Rectal smooth muscle tissue (tissue), 1 donor: Measurements from ENCODE around the gene ZNRD2.

Source experiments
- H3K27ac ChIP-seq: one replicate; pipeline ENCODE4 v1.7.0; 2013; ENCODE audit warnings: low read depth, low read length, inconsistent platforms
- H3K27me3 ChIP-seq: one replicate; pipeline ENCODE4 v1.7.0; 2013; ENCODE audit warnings: low read length; ENCODE audit not compliant: control insufficient read depth, insufficient read depth
- H3K36me3 ChIP-seq: one replicate; pipeline ENCODE4 v1.7.0; 2013; ENCODE audit warnings: low read length; ENCODE audit not compliant: control insufficient read depth, insufficient read depth
- H3K4me1 ChIP-seq: one replicate; pipeline ENCODE4 v1.7.0; 2013; ENCODE audit warnings: low read length; ENCODE audit not compliant: control insufficient read depth, insufficient read depth
- H3K4me3 ChIP-seq: one replicate; pipeline ENCODE4 v1.7.0; 2013; ENCODE audit warnings: low read length
- H3K9ac ChIP-seq: one replicate; pipeline ENCODE4 v1.7.0; 2013; ENCODE audit warnings: low read length

The ZNRD2 gene

GRCh38 chr11:65609229-65609628 lies 39.0 kb downstream of the ZNRD2 start:
- no peak overlapping the region for H3K4me3 ChIP-seq
- peaks cover 28% of the 10 kb centered on the region for H3K36me3 ChIP-seq
- peaks cover 12% of the 10 kb centered on the region for H3K4me1 ChIP-seq
- no peak overlapping the region for H3K9ac ChIP-seq
- H3K27ac ChIP-seq, result no peak overlapping the region
- H3K27me3 ChIP-seq, result no peaks in the 10 kb centered on the region

DNA sequence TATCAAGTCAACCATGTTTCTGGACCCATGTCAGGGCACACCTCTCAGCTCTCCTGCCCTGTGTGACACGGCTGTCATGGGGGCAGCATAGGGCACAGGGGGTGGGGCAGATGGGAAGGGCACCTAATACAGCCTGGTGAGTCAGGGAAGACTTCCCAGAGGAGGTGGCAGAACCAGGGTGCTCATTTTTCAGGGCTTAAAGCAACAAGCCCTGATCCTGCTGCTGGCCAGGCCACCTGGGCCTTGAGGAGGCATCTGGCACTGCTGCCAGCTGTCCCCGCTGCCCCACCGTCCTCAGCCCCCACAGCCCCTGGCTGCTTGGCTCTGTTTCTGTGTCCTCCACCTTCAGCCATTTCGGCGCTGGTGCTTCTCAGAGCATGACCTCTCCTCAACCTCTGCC lies 39.4 kb downstream of the ZNRD2 start:
- Histone ChIP-seq H3K4me3 (no peak overlapping the region), H3K4me1 (peaks cover 12% of the 10 kb centered on the region), H3K9ac (no peak overlapping the region), H3K27me3 (no peaks in the 10 kb centered on the region), H3K36me3 (peaks cover 24% of the 10 kb centered on the region), H3K27ac (no peak overlapping the region)

- Histone ChIP-seq H3K36me3 (peaks cover 17% of the 10 kb centered on the region), H3K27ac (no peak overlapping the region), H3K9ac (no peak overlapping the region)
These were observed 40.1 kb downstream of the ZNRD2 start for GRCh38 chr11:65610404-65610803.

DNA sequence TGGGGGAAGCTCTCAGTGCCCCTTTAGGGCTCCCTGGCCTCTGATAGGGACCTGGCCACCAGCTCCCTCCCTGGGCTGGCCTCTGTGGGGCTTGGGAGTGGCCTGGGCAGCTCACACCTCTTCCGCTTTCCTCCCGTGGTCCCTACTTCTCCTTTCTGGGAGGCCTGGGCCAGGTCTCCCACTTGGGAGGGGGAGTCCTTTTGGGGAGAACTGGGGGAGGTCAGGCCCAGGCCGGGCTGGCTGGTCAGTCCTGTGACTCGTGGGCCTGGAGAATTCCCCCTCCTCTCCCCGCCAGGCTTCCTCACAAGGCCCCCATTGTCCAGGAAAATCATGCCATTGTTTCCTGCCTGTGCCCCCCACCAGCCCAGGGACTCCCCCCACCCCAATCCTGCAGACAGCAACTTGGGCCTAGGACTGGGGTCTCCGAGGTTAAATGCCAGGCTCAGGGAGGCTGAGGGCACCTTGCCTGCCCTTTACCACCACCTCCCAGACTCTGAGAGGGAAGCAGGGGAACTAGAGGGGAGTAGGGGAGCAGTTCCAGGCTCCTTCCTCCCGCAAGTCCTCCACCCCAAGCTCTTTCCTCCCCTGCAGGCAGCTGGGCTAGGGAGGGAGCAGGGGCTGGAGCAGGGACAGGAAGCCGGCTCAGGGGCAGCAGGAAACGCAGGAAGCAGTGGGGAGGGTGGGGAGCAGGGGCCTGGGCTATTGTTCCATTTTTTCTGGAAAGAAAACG lies 40.9 kb downstream of the ZNRD2 start:
- Histone ChIP-seq H3K27me3 (no peaks in the 10 kb centered on the region), H3K36me3 (peaks cover 13% of the 10 kb centered on the region), H3K9ac (no peak overlapping the region), H3K4me3 (peak overlapping the region; percentile 5), H3K4me1 (peaks cover 12% of the 10 kb centered on the region), H3K27ac (peak overlapping the region; percentile 55)

More at GRCh38 chr11:65610404-65610803, 40.1 kb downstream of the ZNRD2 start:
- Histone ChIP-seq H3K4me3 (peak overlapping the region; percentile 5), H3K4me1 (peaks cover 12% of the 10 kb centered on the region), H3K27me3 (no peaks in the 10 kb centered on the region)

DNA sequence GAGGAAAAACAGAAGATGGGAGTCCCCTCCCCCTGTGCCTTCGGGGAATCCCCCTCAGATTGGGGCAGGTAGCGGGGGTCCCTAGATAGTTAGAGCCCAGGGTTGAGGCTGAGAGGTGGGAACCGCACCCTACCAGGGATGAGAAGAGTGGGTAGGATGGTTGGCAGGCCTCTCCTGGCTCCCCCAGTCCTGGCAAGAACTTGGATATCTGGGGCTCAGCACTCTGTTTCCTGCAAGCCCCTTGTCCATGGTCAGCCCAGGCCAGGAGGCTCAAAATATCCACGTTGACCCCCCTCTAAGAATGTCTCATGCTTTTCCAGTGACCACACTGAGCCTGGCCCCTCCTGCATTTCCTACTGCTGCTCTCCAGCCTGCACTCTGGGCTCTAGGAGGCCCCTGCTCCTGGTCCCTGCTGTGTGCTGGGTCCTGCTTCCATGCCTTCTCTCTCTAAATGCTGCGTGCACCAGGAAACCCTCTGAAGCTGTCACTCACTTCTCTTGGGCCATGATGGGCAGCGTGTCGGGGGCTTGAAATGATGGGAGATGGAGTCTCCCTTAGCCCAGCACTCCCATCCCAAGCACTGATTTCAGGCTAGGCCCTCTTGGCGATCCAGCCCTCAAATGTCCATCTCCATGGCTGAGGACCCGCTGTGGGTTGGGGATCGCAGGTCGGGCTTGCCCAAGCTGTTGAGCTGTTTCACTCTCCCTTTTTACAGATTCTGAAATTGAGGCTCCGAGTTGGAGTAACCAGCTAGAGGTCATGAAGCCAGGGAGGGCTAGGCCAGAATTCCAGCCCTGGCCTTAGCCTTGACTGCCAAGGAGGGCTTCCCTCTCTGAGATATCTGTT lies 41.7 kb downstream of the ZNRD2 start:
- peaks cover 13% of the 10 kb centered on the region for H3K36me3 ChIP-seq
- no peak overlapping the region for H3K9ac ChIP-seq
- peak overlapping the region; percentile 21 for H3K27ac ChIP-seq
- H3K4me3 ChIP-seq, result peak overlapping the region; percentile 96
- peaks cover 20% of the 10 kb centered on the region for H3K4me1 ChIP-seq
- H3K27me3 ChIP-seq, result no peaks in the 10 kb centered on the region

GRCh38 chr11:65612691-65613090 lies 42.4 kb downstream of the ZNRD2 start:
- Histone ChIP-seq H3K4me3 (peak overlapping the region; percentile 96), H3K27me3 (no peaks in the 10 kb centered on the region), H3K9ac (no peak overlapping the region), H3K4me1 (peaks cover 18% of the 10 kb centered on the region), H3K27ac (peak overlapping the region; percentile 92), H3K36me3 (peaks cover 18% of the 10 kb centered on the region)

GRCh38 chr11:65613091-65613928 lies 43.0 kb downstream of the ZNRD2 start:
- peak overlapping the region; percentile 96 for H3K4me3 ChIP-seq
- peaks cover 15% of the 10 kb centered on the region for H3K4me1 ChIP-seq
- H3K36me3 ChIP-seq, result peaks cover 16% of the 10 kb centered on the region
- no peaks in the 10 kb centered on the region for H3K27me3 ChIP-seq
- H3K27ac ChIP-seq, result peak overlapping the region; percentile 92
- H3K9ac ChIP-seq, result peak overlapping the region; percentile 64

DNA sequence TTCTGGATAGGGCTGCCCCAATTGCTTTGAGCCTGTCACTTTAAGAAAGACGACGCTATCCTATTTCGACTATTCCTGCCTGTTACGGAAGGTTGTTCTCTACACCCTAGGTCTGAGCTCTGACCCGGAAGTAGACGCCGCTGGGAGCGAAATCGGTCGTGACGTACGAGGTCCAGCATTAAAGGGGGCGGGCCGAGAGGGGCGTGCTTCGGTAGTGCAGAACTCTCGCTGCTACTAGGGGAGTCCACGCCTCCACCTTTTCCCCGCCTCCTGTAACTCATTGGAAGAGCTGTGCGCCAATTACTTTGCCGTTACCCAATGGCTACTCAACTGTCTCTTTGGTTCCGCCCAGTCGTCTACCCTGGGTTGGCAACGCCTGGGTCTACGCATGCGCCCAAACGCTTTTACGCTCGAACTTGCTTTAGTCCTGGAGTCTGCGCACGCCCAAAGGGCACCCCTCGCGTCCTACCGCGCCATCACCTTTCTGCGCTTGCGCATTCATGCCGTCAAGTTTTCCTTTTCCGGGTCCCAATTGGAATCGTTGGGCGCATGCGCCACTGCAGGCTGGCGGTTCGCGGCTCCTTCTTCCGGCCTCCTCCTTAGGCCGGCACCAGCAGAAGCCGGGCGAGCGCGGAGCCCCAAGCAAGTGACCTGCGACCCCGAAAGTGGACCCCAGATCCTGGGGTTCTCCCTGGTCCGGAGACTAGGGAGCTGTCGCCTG lies 45.1 kb downstream of the ZNRD2 start, which contains the start of gene PCNX3:
TSS of gene PCNX3 (plus strand) at position 548 of the 721 bp plus-strand sequence. CDS start 536 bp downstream, outside the sequence.
- peak within 1 kb of the TSS; percentile 92 for H3K27ac ChIP-seq

DNA sequence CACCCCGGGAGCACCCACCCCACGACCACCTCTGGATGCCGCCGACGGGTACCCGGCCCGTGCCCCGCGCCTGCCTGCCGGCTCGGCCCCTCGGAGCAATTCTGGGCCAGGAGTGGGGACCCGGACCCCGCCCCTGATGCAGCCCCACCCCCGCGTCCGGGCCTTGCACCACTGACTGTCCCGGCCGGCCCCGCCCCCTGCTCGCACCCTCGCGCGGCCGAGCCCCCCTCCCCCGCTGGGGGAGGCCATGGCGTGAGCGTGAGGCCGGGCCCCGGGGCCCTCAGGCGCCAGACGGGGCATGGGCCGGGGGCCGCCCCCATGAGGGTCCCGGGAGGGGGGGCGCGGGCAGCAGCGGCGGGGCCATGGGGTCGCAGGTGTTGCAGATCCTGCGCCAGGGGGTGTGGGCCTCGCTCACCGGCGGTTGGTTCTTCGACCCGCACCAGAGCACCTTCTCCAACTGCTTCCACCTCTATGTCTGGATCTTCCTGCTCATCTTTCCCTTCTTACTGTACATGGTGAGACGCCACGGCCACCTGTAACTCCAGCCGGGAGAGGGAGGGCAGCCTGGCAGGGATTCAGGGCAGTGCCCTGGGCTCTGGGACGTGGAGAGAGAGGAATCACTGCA lies 45.8 kb downstream of the ZNRD2 start:
- Histone ChIP-seq H3K4me1 (peaks cover 15% of the 10 kb centered on the region), H3K36me3 (peaks cover 39% of the 10 kb centered on the region), H3K9ac (peak overlapping the region; percentile 60), H3K27ac (peak overlapping the region; percentile 92), H3K27me3 (no peaks in the 10 kb centered on the region), H3K4me3 (peak overlapping the region; percentile 71)

More for the DNA sequence above, 45.1 kb downstream of the ZNRD2 start, which contains the start of gene PCNX3:
- Histone ChIP-seq H3K27me3 (no peaks in the 10 kb centered on the region), H3K4me1 (peaks cover 15% of the 10 kb centered on the region), H3K9ac (peak within 1 kb of the TSS; percentile 89), H3K4me3 (peak within 1 kb of the TSS; percentile 96), H3K36me3 (peaks cover 33% of the 10 kb centered on the region)

GRCh38 chr11:65616575-65617001 lies 46.3 kb downstream of the ZNRD2 start:
- Histone ChIP-seq H3K27me3 (no peaks in the 10 kb centered on the region), H3K9ac (peak overlapping the region; percentile 40), H3K4me3 (peak overlapping the region; percentile 71), H3K4me1 (peaks cover 15% of the 10 kb centered on the region), H3K36me3 (peaks cover 39% of the 10 kb centered on the region), H3K27ac (peak overlapping the region; percentile 92)
